ENCODE measurements around the gene PWWP2B.

DNA sequence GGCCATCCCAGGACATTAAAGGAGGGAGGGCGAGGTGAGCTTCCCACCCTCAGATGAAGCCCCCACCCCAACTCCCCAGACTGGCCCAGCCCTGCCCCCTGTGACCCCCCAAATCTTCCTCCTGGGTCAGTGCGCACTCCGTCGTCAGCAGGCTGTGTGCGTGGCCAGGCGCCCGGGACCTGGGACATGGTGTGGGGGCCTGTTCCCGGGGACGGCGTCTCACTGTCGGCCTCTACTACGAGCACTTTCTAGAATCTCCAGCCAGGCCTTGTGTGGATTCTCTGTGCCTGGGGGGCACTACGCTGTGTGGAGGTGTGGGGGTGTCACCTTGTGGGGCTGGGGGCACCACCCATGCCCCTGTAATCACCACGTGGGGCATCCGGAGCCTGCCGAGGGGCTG, 9.8 kb downstream of the PWWP2B start:
- TF ChIP-seq, protein P1, sequence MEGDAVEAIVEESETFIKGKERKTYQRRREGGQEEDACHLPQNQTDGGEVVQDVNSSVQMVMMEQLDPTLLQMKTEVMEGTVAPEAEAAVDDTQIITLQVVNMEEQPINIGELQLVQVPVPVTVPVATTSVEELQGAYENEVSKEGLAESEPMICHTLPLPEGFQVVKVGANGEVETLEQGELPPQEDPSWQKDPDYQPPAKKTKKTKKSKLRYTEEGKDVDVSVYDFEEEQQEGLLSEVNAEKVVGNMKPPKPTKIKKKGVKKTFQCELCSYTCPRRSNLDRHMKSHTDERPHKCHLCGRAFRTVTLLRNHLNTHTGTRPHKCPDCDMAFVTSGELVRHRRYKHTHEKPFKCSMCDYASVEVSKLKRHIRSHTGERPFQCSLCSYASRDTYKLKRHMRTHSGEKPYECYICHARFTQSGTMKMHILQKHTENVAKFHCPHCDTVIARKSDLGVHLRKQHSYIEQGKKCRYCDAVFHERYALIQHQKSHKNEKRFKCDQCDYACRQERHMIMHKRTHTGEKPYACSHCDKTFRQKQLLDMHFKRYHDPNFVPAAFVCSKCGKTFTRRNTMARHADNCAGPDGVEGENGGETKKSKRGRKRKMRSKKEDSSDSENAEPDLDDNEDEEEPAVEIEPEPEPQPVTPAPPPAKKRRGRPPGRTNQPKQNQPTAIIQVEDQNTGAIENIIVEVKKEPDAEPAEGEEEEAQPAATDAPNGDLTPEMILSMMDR (IDR thresholded peaks at IDR 0.05): no peak
- no peak for TF ChIP-seq POLR2A (IDR thresholded peaks at IDR 0.05)

Measured in heart left ventricle (tissue), 13 donors.